SK-N-MC (cell line): ENCODE data around the gene PDRG1.

Experiments
- DNase-seq: peaks from one replicate; pipeline ENCODE4 v3.0.0-alpha.2; 2011; ENCODE audit warnings: low read depth, low spot score
- H3K27ac ChIP-seq: fragments of 200-600 bp; sonication (generic); 2 replicates; pipeline ENCODE4 v1.5.1; 2016; ENCODE audit warnings: mixed run types
- H3K36me3 ChIP-seq: fragments of 200-600 bp; sonication (generic); 2 replicates; pipeline ENCODE4 v1.6.1; 2017; ENCODE audit warnings: antibody characterized with exemption, low read length, mixed read lengths; ENCODE audit not compliant: insufficient read depth
- H3K4me3 ChIP-seq: fragments of 200-600 bp; sonication (generic); 2 replicates; pipeline ENCODE4 v1.5.1; 2016
- H3K9ac ChIP-seq: fragments of 200-600 bp; sonication (generic); 2 replicates; pipeline ENCODE4 v1.8.0; 2017; ENCODE audit warnings: mixed run types, mixed read lengths; ENCODE audit not compliant: insufficient read length
- H3K9me3 ChIP-seq: fragments of 200-600 bp; sonication (generic); 2 replicates; pipeline ENCODE4 v1.6.1; 2017; ENCODE audit warnings: low read depth, mild to moderate bottlenecking, antibody characterized with exemption, low read length, moderate library complexity, mixed read lengths
- EZH2 ChIP-seq: fragments of 200-600 bp; sonication (generic); IDR thresholded peaks from one replicate; pipeline ENCODE4 v1.6.1; 2017; ENCODE audit warnings: antibody characterized with exemption
- FOXP2 ChIP-seq: optimal IDR thresholded peaks from 2 replicates; pipeline ENCODE3; 2011; ENCODE audit warnings: mild to moderate bottlenecking, moderate library complexity; ENCODE audit not compliant: insufficient read depth; ENCODE audit errors: extremely low read length, control extremely low read depth
- POLR2AphosphoS5 ChIP-seq: IDR thresholded peaks from 2 replicates; pipeline ENCODE4 v1.6.1; 2012; ENCODE audit warnings: mild to moderate bottlenecking, low read depth, low read length, borderline replicate concordance

The PDRG1 gene

DNA sequence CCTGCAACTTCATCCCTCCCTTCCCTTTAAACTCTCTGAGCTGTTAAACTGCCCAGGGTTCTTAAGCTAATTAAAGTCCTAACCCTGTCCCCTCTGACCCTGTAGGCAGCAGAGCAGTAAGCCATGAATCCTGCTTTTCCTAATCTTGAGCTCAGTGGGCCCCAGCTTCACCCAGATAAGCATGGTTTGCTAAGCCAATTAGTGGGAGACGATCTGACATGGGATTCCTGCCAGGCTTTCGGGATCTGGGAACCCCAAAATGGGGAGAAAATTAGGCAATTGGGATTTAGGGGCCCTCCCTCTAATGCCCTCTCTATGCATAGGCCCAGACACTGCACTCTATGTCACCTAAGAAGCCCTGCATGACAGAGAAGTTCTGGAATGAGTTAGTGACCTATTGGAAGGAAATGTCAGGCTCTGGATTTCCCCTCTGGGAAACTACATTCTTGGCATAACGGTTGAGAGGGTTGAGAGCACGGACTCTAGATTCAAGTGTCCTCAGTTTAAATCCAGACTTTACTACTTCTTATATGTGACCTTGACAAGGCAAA, 20.7 kb upstream of the PDRG1 start:
- no peak overlapping the region for H3K9ac ChIP-seq
- H3K27ac ChIP-seq: no peak overlapping the region
- TF ChIP-seq FOXP2: no peak
- TF ChIP-seq EZH2: no peak
- no peak for TF ChIP-seq POLR2AphosphoS5
- no peak for DNase-seq
- H3K9me3 ChIP-seq: no peaks in the 10 kb centered on the region
- no peaks in the 10 kb centered on the region for H3K36me3 ChIP-seq
- no peak overlapping the region for H3K4me3 ChIP-seq

GRCh38 chr20:31969991-31970390, 18.1 kb upstream of the PDRG1 start:
- no peaks in the 10 kb centered on the region for H3K9me3 ChIP-seq
- H3K27ac ChIP-seq: no peak overlapping the region
- DNase-seq: no peak
- TF ChIP-seq FOXP2 (no peak), POLR2AphosphoS5 (no peak), EZH2 (no peak)
- H3K36me3 ChIP-seq: no peaks in the 10 kb centered on the region
- no peak overlapping the region for H3K4me3 ChIP-seq
- no peak overlapping the region for H3K9ac ChIP-seq

DNA sequence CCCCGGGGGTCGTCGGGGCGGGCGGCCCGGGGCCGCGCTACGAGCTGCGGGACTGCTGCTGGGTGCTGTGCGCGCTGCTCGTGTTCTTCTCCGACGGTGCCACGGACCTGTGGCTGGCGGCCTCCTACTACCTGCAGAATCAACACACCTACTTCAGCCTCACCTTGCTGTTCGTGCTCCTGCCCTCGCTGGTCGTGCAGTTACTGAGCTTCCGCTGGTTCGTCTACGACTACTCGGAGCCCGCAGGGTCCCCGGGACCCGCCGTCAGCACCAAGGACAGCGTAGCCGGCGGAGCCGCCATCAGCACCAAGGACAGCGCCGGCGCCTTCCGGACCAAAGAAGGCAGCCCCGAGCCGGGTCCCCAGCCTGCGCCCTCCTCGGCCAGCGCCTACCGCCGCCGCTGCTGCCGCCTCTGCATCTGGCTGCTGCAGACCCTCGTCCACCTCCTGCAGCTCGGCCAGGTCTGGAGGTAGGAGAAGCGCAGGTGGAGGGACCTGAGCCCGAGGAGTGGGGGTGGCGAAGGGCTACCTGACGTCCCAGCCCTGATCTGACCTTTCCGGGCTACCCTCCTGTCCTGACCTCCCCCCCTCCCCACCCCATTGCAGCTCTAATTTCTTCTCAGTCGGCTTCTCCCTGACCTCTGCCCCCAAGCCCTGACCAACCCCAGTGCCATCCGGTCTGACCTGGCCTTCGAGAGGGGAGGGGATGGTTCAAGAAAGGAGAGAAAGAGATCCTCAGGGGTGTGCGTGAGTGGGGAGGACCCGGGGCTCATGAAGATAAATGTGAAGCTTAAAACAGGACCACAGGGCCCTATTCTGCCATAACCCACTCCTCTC, 16.7 kb upstream of the PDRG1 start:
- Histone ChIP-seq H3K27ac (no peak overlapping the region), H3K9ac (no peak overlapping the region), H3K4me3 (no peak overlapping the region)

GRCh38 chr20:31967830-31968249, 16.0 kb upstream of the PDRG1 start, which contains the start of gene XKR7:
Gene XKR7 (plus strand): TSS chr20:31968151. CDS start chr20:31968176, 25 bp downstream.
- no peaks in the 10 kb centered on the region for H3K36me3 ChIP-seq
- no peak for DNase-seq
- no peak for TF ChIP-seq FOXP2
- no peak for TF ChIP-seq EZH2
- TF ChIP-seq POLR2AphosphoS5: no peak
- no peaks in the 10 kb centered on the region for H3K9me3 ChIP-seq
- H3K9ac ChIP-seq: no peak within 1 kb of the TSS
- H3K4me3 ChIP-seq: no peak within 1 kb of the TSS
- H3K27ac ChIP-seq: no peak within 1 kb of the TSS

More for the DNA sequence above, 16.7 kb upstream of the PDRG1 start:
- DNase-seq: no peak
- TF ChIP-seq POLR2AphosphoS5: no peak; the same call in 1 of the 2 replicates
- no peak for TF ChIP-seq EZH2
- TF ChIP-seq FOXP2: peak; percentile 73
- no peaks in the 10 kb centered on the region for H3K9me3 ChIP-seq
- H3K36me3 ChIP-seq: no peaks in the 10 kb centered on the region

- no peak overlapping the region for H3K27ac ChIP-seq
- H3K36me3 ChIP-seq: no peaks in the 10 kb centered on the region
- H3K9ac ChIP-seq: no peak overlapping the region
- H3K4me3 ChIP-seq: no peak overlapping the region
- H3K9me3 ChIP-seq: no peaks in the 10 kb centered on the region
- DNase-seq: no peak
- TF ChIP-seq POLR2AphosphoS5: no peak
- TF ChIP-seq FOXP2: no peak
- TF ChIP-seq EZH2: no peak
Observed at GRCh38 chr20:31966991-31967655, 15.3 kb upstream of the PDRG1 start.

DNA sequence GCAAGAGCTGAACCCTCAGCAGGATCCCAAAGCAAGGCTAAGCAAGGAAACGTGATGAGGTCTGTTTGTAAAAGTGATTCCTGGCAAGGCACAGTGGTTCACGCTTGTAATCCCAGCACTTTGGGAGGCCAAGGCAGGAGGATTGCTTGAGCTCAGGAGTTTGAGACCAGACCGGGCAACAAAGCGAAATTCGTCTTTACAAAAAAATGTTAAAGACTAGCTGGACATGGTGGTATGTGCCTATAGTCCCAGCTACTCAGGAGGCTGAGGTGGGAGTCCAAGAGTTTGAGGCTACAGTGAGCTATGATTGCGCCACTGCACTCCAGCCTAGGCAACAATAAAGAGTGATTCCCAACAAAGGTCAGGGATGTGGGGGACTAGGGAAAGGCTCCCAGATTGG, 12.0 kb upstream of the PDRG1 start:
- Histone ChIP-seq H3K36me3 (no peaks in the 10 kb centered on the region), H3K27ac (no peak overlapping the region), H3K9me3 (no peaks in the 10 kb centered on the region), H3K4me3 (no peak overlapping the region), H3K9ac (no peak overlapping the region)
- no peak for DNase-seq
- TF ChIP-seq POLR2AphosphoS5 (no peak), FOXP2 (no peak), EZH2 (no peak)

- Histone ChIP-seq H3K9me3 (no peaks in the 10 kb centered on the region), H3K36me3 (no peaks in the 10 kb centered on the region), H3K27ac (no peak overlapping the region), H3K4me3 (no peak overlapping the region), H3K9ac (no peak overlapping the region)
- DNase-seq: no peak
- TF ChIP-seq FOXP2 (no peak), EZH2 (no peak), POLR2AphosphoS5 (no peak)
Observed at GRCh38 chr20:31962761-31963160, 10.9 kb upstream of the PDRG1 start.

DNA sequence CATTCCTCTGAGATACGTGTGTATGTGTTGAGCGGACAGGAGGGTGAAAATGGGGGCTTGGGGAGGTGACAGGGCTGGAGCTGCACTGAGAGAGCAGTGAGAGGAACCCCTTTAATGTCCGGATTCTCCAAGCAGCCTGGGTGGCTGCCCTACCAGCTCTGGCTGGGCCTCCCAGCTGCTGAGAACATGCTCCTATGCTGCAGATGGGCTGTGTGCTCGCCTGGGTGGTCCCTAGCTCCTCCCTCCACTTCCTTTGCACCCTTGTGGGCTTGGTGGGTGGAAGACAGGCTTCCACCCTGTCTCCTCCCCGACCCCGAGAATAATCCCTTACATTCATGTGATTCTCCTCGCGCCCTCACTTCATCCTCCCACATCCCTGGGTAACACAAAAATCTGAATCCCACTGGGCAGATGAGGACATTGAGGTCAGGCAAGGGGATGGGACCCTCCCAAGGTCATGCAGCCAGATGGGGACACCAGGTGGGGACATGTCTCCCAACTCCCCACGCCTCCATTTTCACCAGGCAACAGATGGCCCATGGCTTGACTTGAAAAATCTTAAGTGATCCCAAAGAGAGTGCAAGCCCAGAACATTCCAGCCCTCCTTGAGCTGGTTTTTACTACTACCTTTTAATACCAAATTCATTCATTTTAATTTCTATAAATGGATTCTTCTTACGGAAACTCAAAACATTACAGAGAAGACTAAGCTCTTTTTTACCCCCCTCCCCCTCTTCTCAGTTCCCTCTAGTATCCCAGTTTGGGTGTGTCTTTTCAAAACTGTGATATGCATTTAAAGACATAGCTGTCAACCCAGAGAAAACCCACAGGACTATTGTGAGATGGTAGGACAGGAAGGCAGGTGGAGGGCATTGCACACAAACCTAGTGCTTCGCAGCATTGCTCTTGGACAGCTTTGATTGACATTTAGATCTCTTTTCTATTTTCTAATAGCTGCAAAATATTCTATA, 5.0 kb upstream of the PDRG1 start:
- no peaks in the 10 kb centered on the region for H3K9me3 ChIP-seq
- DNase-seq: no peak
- H3K4me3 ChIP-seq: no peak overlapping the region
- TF ChIP-seq EZH2 (no peak), POLR2AphosphoS5 (no peak), FOXP2 (no peak)
- H3K36me3 ChIP-seq: no peaks in the 10 kb centered on the region
- no peak overlapping the region for H3K27ac ChIP-seq
- no peak overlapping the region for H3K9ac ChIP-seq
